ENCODE measurements around the gene ATIC. TPM values are rescaled to one million over a fixed set of nuclear protein-coding genes. Genes with fewer than 3 reads are reported as not detected.

ATIC gene
- total RNA-seq, 1 experiment from 2014 or later, result 295 TPM

DNA sequence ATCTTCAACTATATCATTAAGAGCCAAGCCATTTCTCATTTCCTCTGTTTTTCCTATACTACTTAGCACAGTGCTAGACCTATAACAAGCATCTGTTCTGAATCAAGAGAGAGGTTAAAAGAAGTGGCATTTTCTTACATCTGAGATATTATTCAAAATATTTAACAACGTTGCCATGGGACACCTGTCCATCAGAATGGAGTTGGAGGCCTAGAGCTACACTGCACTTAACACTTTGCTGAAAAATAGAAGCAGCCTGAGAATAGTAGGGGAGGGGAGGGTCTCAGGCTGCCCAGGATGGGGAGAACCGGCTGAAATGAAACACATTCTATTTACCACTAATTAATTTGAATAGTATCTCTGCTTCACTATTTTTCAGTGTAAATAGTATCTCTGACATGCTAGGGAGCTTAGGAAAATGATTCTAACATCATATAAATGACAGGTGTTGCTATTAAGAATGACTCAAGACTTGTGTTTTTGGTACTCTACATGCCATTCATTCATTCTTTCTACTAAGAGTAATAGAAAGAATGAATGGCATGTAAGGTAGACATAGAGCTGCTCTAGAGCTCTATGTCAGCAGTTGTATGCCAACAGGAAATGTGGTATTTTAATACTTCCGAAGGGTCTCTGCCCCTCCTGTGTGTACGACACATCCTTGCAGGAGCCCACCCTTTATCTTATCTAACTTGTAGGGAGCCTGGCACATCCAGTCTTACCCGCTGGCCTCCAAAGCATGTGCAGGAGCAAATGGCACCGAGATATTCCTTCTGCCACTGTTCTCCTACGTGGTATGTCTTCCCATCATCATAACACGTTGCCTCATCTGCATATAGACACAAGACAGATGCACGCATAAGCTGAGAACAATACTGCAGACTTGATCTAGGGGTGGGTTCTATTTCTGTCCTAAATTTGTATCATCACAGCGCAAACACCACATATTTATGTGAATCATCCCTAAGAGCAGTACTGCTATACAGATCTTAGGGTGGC is 52.6 kb downstream of the ATIC start:
- Histone ChIP-seq H3K27ac (ENCODE audit: insufficient read length, low read depth, low read length) (no peak overlapping the region), H2BK120ac (ENCODE audit: low read depth, low read length, poor library complexity, severe bottlenecking) (no peak overlapping the region), H3K14ac (ENCODE audit: insufficient read depth, low read length) (no peak overlapping the region), H3K9me3 (ENCODE audit: control insufficient read depth, low read depth, low read length) (no peaks in the 10 kb centered on the region), H3K23ac (ENCODE audit: insufficient read length, low read depth, low read length) (no peak overlapping the region), H3K27me3 (ENCODE audit: insufficient read depth, low read length) (no peaks in the 10 kb centered on the region), H3K9ac (ENCODE audit: extremely low read depth, insufficient read length, low read length) (no peak overlapping the region), H2BK20ac (ENCODE audit: low read depth, low read length, poor library complexity, severe bottlenecking) (no peak overlapping the region), H3K23me2 (ENCODE audit: insufficient read length, low read depth, low read length, poor library complexity, severe bottlenecking) (no peaks in the 10 kb centered on the region), H4K5ac (ENCODE audit: insufficient read length, low read depth, low read length) (no peak overlapping the region), H4K20me1 (ENCODE audit: control insufficient read depth, insufficient read depth, insufficient read length) (no peaks in the 10 kb centered on the region), H3K79me2 (ENCODE audit: insufficient read depth, low read length) (no peaks in the 10 kb centered on the region), H3K79me1 (ENCODE audit: insufficient read depth, low read depth, low read length, poor library complexity, severe bottlenecking) (no peaks in the 10 kb centered on the region), H2AK5ac (ENCODE audit: insufficient read length, low read length) (no peak overlapping the region), H4K8ac (replicated peaks; ENCODE audit: insufficient read length, low read depth, low read length) (no peak overlapping the region), H3K4me2 (ENCODE audit: insufficient read depth, insufficient read length, low read length) (no peak overlapping the region), H3K4ac (ENCODE audit: low read depth, low read length) (no peak overlapping the region), H3T11ph (ENCODE audit: low read length) (no peak overlapping the region), H4K91ac (ENCODE audit: insufficient read length, low read depth, low read length) (no peak overlapping the region), H2BK5ac (ENCODE audit: insufficient read length, low read length) (no peak overlapping the region), H3K4me1 (ENCODE audit: insufficient read depth, low read length) (no peaks in the 10 kb centered on the region), H3K18ac (ENCODE audit: insufficient read length, low read depth, low read length) (no peak overlapping the region), H2AFZ (ENCODE audit: low read length) (no peak overlapping the region), H2BK12ac (ENCODE audit: insufficient read length, low read depth, low read length) (no peak overlapping the region), H3K56ac (ENCODE audit: insufficient read length, low read depth, low read length) (no peak overlapping the region), H2BK15ac (ENCODE audit: low read depth, low read length) (no peak overlapping the region)
- Mint-ChIP-seq H3K27ac (no peak overlapping the region; a peak in 2 of 7 replicates), H3K9me3 (no peaks in the 10 kb centered on the region), H3K4me1 (no peaks in the 10 kb centered on the region), H3K36me3 (ENCODE audit: insufficient read depth in 1 of 3, low read depth in 3 of 3) (peaks cover 13 to 60% (median 37%) of the 10 kb centered on the region in 3 experiments), H3K27me3 (ENCODE audit: low read depth) (no peaks in the 10 kb centered on the region), H3K4me3 (no peak overlapping the region)
- no CpG with 5 or more reads among the region's 10 CpGs for WGBS (ENCODE audit: extremely low coverage, insufficient read length, low lambda C conversion rate)
- DNase-seq, result no peak
- TF ChIP-seq, protein P1, sequence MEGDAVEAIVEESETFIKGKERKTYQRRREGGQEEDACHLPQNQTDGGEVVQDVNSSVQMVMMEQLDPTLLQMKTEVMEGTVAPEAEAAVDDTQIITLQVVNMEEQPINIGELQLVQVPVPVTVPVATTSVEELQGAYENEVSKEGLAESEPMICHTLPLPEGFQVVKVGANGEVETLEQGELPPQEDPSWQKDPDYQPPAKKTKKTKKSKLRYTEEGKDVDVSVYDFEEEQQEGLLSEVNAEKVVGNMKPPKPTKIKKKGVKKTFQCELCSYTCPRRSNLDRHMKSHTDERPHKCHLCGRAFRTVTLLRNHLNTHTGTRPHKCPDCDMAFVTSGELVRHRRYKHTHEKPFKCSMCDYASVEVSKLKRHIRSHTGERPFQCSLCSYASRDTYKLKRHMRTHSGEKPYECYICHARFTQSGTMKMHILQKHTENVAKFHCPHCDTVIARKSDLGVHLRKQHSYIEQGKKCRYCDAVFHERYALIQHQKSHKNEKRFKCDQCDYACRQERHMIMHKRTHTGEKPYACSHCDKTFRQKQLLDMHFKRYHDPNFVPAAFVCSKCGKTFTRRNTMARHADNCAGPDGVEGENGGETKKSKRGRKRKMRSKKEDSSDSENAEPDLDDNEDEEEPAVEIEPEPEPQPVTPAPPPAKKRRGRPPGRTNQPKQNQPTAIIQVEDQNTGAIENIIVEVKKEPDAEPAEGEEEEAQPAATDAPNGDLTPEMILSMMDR (conservative IDR thresholded peaks at IDR 0.05), result no peak

Measured in H9 (cell line).